BJ (cell line): ENCODE data around the gene KIAA0232. TPM values are rescaled to one million over a fixed set of nuclear protein-coding genes. Genes with fewer than 3 reads are reported as not detected.

Experiments
- CTCF ChIA-PET: fragments of 350-600 bp; formaldehyde crosslinking; extraction: SDS; loops from one replicate; lab custom pipeline; 2021; ENCODE audit warnings: antibody characterized with exemption, inconsistent platforms; lab: Yijun Ruan, JAX
- POLR2A ChIA-PET: fragments of 300-600 bp; sonication (Branson Sonifier 250); formaldehyde crosslinking; extraction: SDS; loops from one replicate; lab custom pipeline; 2021; ENCODE audit warnings: antibody characterized with exemption; lab: Charles Lee
- DNase-seq: peaks from one replicate; pipeline ENCODE4 v3.0.0-alpha.2; 2011; ENCODE audit warnings: low read depth
- H3K27me3 ChIP-seq: 2 replicates; pipeline ENCODE4 v1.6.0; 2011; ENCODE audit warnings: low read length; ENCODE audit not compliant: control insufficient read depth, insufficient read depth
- H3K36me3 ChIP-seq: 2 replicates; pipeline ENCODE4 v1.5.1; 2011; ENCODE audit warnings: low read length; ENCODE audit not compliant: control insufficient read depth, insufficient read depth
- H3K4me3 ChIP-seq: 2 replicates; pipeline ENCODE4 v1.5.1; 2011; ENCODE audit warnings: low read depth, mild to moderate bottlenecking, control low read depth, low read length
- polyA plus RNA-seq: library from polyadenylated mRNA; depleted of rRNA; stranded (reverse); fragments of >200 nt; gene quantifications from 2 replicates; pipeline ENCODE4 v1.2.3, GENCODE V29; 2011
- TF ChIP-seq, protein P1 (sequence below): IDR thresholded peaks from 2 replicates; pipeline ENCODE4 v1.5.1; 2011; ENCODE audit warnings: low read depth, mild to moderate bottlenecking, control low read depth, inconsistent platforms, low read length, moderate library complexity; ENCODE audit not compliant: insufficient read depth

Gene KIAA0232
- polyA plus RNA-seq, 1 experiment = 11.0 TPM

DNA sequence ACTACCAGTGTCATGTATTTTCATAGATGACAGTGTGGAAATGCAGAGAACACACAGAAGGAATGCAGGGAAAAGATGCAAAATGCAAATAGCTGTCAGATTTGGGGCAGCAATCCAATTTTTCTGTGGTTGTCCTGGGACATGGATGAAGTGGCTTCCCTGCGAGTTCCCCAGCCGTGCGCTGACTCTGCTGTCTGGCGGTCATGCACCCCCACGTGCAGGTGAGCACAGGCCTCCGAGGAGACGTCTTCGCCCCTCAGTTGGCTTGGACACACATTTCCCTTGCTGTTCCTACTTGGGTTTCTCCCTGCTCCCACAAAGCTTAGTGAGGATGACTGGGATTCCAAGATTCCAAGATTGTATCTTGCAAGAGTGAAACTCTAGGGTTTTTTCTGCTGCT, 42.2 kb upstream of the KIAA0232 start:
- ChIA-PET POLR2A (no interaction called here), CTCF (no interaction called here)
- DNase-seq = no peak
- H3K27me3 ChIP-seq = no peaks in the 10 kb centered on the region; the same call in none of the 2 replicates
- H3K36me3 ChIP-seq = no peaks in the 10 kb centered on the region
- TF ChIP-seq, protein P1, sequence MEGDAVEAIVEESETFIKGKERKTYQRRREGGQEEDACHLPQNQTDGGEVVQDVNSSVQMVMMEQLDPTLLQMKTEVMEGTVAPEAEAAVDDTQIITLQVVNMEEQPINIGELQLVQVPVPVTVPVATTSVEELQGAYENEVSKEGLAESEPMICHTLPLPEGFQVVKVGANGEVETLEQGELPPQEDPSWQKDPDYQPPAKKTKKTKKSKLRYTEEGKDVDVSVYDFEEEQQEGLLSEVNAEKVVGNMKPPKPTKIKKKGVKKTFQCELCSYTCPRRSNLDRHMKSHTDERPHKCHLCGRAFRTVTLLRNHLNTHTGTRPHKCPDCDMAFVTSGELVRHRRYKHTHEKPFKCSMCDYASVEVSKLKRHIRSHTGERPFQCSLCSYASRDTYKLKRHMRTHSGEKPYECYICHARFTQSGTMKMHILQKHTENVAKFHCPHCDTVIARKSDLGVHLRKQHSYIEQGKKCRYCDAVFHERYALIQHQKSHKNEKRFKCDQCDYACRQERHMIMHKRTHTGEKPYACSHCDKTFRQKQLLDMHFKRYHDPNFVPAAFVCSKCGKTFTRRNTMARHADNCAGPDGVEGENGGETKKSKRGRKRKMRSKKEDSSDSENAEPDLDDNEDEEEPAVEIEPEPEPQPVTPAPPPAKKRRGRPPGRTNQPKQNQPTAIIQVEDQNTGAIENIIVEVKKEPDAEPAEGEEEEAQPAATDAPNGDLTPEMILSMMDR = no peak
- H3K4me3 ChIP-seq = no peak overlapping the region

DNA sequence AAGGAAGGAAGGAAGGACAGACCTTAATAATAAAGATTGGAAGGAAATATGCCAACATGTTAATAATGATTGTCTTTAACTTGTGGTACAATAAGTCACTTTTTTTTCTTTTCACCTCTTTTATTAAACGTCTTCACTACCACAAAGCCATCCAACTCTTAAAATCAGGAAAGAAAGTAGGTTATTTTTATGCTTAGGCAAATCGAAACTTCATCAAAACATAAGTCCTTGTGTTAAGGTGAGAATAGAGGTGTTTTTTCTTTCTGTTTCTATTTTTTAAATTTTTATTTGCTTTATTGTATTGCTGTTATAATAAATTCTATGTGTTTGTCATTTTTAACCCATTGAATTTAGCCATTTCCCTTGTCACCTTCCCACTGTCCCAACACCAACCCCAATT, 40.0 kb upstream of the KIAA0232 start:
- Histone ChIP-seq H3K36me3 (no peaks in the 10 kb centered on the region), H3K4me3 (no peak overlapping the region), H3K27me3 (no peaks in the 10 kb centered on the region; the same call in none of the 2 replicates)
- ChIA-PET CTCF (no interaction called here), POLR2A (no interaction called here)
- no peak for DNase-seq
- TF ChIP-seq, protein P1 = no peak

DNA sequence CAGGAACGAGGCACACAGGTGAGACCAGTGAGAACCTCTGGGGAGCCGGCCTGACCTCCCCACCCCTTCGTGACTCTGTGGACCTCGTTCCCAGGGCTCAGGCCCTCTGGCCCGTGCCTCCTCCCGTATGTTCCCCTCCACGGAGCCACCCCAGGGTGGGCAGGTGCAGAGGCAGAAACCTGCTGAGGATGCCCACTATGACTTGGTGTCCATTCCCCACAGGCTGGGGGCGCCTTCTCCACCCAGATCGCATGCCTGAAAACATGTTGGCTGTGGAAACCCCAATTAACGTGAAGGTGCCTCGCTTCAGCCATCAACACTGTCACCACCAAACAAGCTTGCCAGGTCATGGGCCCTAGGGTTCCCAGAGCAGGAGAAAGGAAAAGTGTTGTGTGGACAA, 39.5 kb upstream of the KIAA0232 start:
- no peaks in the 10 kb centered on the region; the same call in none of the 2 replicates for H3K27me3 ChIP-seq
- no peak overlapping the region for H3K4me3 ChIP-seq
- no peaks in the 10 kb centered on the region for H3K36me3 ChIP-seq
- DNase-seq = no peak
- TF ChIP-seq, protein P1 = no peak
- ChIA-PET CTCF (no interaction called here), POLR2A (no interaction called here)

DNA sequence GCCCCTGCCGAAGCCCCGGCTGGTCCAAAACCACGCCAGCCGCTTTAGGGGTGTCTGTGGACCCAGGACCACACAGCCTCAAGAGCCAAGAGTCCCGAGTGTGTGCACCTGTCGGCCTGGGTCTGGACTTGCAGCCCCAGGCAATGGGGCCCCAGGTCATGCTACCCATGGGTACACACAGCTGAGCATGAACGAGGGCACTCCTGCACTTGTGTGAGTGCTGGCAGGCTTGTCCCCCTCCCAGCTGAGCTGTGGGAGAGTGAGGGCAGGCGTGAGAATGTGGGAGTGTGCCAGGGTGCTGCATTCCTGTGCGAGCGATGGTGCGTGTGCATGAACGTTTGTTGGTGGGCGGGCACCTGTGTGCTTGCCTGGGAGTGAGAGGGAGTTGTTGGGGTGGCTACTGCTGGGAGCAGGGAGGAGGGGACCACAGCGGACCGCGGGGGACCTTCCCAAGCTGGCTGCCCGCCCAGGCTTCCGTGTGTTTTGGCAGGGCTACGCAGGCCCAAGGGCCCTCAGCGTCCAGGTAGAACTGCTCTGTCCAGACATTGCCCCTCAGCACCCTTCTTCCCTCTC, 35.7 kb upstream of the KIAA0232 start:
- POLR2A ChIA-PET = interaction anchor here (0.6 kb wide), 1 partner anchor 10 kb away, joined by 12 read pairs; no protein-coding TSS in a partner anchor

More for the DNA sequence above, 35.7 kb upstream of the KIAA0232 start:
- Histone ChIP-seq H3K36me3 (no peaks in the 10 kb centered on the region), H3K27me3 (no peaks in the 10 kb centered on the region; the same call in 1 of the 2 replicates), H3K4me3 (no peak overlapping the region)
- CTCF ChIA-PET = interaction anchor here (1.0 to 3.7 kb wide), 2 partner anchors 18 to 127 kb away, joined by 3 to 9 read pairs; no protein-coding TSS in a partner anchor
- DNase-seq = no peak
- TF ChIP-seq, protein P1 = no peak
